Esophagus squamous epithelium (tissue), 5 donors: Measurements from ENCODE around the gene C4A. TPM values are rescaled to one million over a fixed set of nuclear protein-coding genes. Genes with fewer than 3 reads are reported as not detected.

Experiments
- DNase-seq: peaks from one replicate; lab custom pipeline; 2025; lab: John Stamatoyannopoulos, UW
- H3K27ac ChIP-seq, 4 donors: fragments of 200-600 bp; sonication (generic); one replicate each; pipeline ENCODE4 v1.5.1; 2016 to 2019; ENCODE audit warnings: mild to moderate bottlenecking in 1 of 4
- H3K27me3 ChIP-seq, 4 donors: fragments of 200-600 bp; sonication (generic); 1 replicate in 3 of 4; 2 replicates in 1 of 4; pipeline versions ENCODE4 v1.5.1 to v1.6.0; 2017 to 2021; ENCODE audit warnings: antibody characterized with exemption in 1 of 4
- H3K36me3 ChIP-seq, 3 donors: fragments of 200-600 bp; sonication (generic); one replicate each; pipeline ENCODE4 v1.5.1; 2016 to 2019
- H3K4me1 ChIP-seq, 3 donors: fragments of 200-600 bp; sonication (generic); one replicate each; pipeline ENCODE4 v1.5.1; 2017 to 2019
- H3K4me3 ChIP-seq, 4 donors: fragments of 200-600 bp; sonication (generic); 1 replicate in 3 of 4; 2 replicates in 1 of 4; pipeline ENCODE4 v1.5.1; 2016 to 2019; ENCODE audit warnings: mild to moderate bottlenecking in 2 of 4, moderate library complexity in 1 of 4
- H3K9me3 ChIP-seq, 3 donors: fragments of 200-600 bp; sonication (generic); one replicate each; pipeline ENCODE4 v1.5.1; 2016 to 2019
- CTCF ChIP-seq, 6 experiments: fragments of 450-650 bp in 4 of 6; fragments of 200-600 bp in 2 of 6; sonication (generic) in 2 of 6; IDR thresholded peaks; one replicate each; pipeline ENCODE4 v1.5.1; 2016 to 2019; ENCODE audit warnings: antibody characterized with exemption in 6 of 6, mild to moderate bottlenecking in 4 of 6, moderate library complexity in 4 of 6
- POLR2A ChIP-seq, 4 donors: fragments of 450-650 bp; IDR thresholded peaks; one replicate each; pipeline ENCODE4 v1.6.1; 2017; ENCODE audit warnings: antibody characterized with exemption in 4 of 4, mild to moderate bottlenecking in 4 of 4, moderate library complexity in 3 of 4
- WGBS, 2 donors: methylation state at CpG; one replicate each; pipeline ENCODE4 v1.1.5; 2018; 5-methylcytosine and 5-hydroxymethylcytosine counted together
- intact Hi-C: fragments of 100-400 bp; cut with DNase I; formaldehyde crosslinking; loops from one replicate; pipeline ENCODE4 v1.15.0; 2022
- total RNA-seq, 4 donors: library from RNA; depleted of rRNA; stranded (reverse); fragments of >200 nt; gene quantifications; one replicate each; pipeline ENCODE4 v1.1.0, GENCODE V29; 2016
- donor health status: DM: yes; HTN: yes; CAD: no.

C4A gene
- total RNA-seq, 4 donors from 2014 or later = 2.0 to 11.8 (median 5.2) TPM

GRCh38 chr6:31949926-31950548 lies 31.8 kb upstream of the C4A start:
- 84 to 87% methylated on average over 6 to 7 of the region's 7 CpGs for WGBS, 2 donors
- Histone ChIP-seq H3K36me3 (peaks cover 12 to 49% (median 19%) of the 10 kb centered on the region in 3 donors), H3K27ac (no peak overlapping the region)

GRCh38 chr6:31952140-31952805 lies 29.6 kb upstream of the C4A start:
- DNase-seq = no peak
- intact Hi-C loops = loop anchor here (5.0 kb wide), 1 partner anchor 50 kb away; the partner anchor contains the start of gene ZBTB12
- no peaks in the 10 kb centered on the region for H3K27me3 ChIP-seq
- H3K9me3 ChIP-seq = no peaks in the 10 kb centered on the region
- peak overlapping the region in 2 of 4 donors; percentile 2 to 50 for H3K27ac ChIP-seq
- peak in 5 of 6 experiments; percentile 56 to 73 (median 61) for TF ChIP-seq CTCF (IDR thresholded peaks at IDR 0.05)
- no peak for TF ChIP-seq POLR2A (IDR thresholded peaks at IDR 0.05)
- 38 to 51% methylated on average over 5 of the region's 5 CpGs for whole genome bisulfite sequencing, 2 donors
- H3K4me3 ChIP-seq = no peak overlapping the region
- H3K4me1 ChIP-seq = peaks cover 0 to 2% (median 0%) of the 10 kb centered on the region in 3 donors
- H3K36me3 ChIP-seq = peaks cover 12 to 71% (median 38%) of the 10 kb centered on the region in 3 donors

More at GRCh38 chr6:31949926-31950548, 31.8 kb upstream of the C4A start:
- DNase-seq = no peak
- Histone ChIP-seq H3K4me3 (no peak overlapping the region), H3K4me1 (peaks cover 6 to 23% (median 16%) of the 10 kb centered on the region in 3 donors), H3K9me3 (no peaks in the 10 kb centered on the region), H3K27me3 (no peaks in the 10 kb centered on the region)
- TF ChIP-seq POLR2A (IDR thresholded peaks at IDR 0.05) (no peak), CTCF (IDR thresholded peaks at IDR 0.05) (no peak)
- intact Hi-C loops = loop anchor here (5.0 kb wide), 1 partner anchor 48 kb away; the partner anchor contains the start of gene ZBTB12

DNA sequence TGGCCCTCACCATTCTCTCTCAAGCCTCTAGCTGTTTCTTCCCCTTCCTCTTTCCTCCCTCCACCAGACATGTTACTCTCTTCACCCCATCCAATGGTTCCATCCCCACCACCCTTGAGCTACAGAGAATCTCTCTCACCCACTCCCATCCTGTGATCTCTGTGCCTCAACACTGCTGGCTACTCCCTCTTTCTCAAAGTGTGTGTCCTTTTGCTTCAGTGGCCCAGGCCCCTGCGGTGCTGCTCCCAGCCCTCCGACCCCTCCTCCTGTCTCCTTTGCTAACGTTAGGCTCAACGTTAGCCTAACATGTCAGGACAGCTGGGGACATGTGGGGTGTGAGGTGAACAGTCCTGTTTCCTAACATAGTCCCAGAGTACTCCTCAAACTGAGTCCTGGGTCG lies 29.0 kb upstream of the C4A start:
- no peak overlapping the region for H3K4me3 ChIP-seq
- 48 to 59% methylated on average over 5 of the region's 5 CpGs for WGBS, 2 donors
- H3K27ac ChIP-seq = peak overlapping the region in 2 of 4 donors; percentile 2 to 50
- no peaks in the 10 kb centered on the region for H3K27me3 ChIP-seq
- TF ChIP-seq POLR2A (IDR thresholded peaks at IDR 0.05) (no peak), CTCF (IDR thresholded peaks at IDR 0.05) (no peak)
- H3K9me3 ChIP-seq = no peaks in the 10 kb centered on the region
- intact Hi-C loops = loop anchor here (5.0 kb wide), 1 partner anchor 51 kb away; the partner anchor contains the start of gene ZBTB12
- peaks cover 12 to 73% (median 38%) of the 10 kb centered on the region in 3 donors for H3K36me3 ChIP-seq
- peaks cover 3 to 8% (median 4%) of the 10 kb centered on the region in 3 donors for H3K4me1 ChIP-seq
- no peak for DNase-seq

- Histone ChIP-seq H3K27me3 (no peaks in the 10 kb centered on the region), H3K36me3 (peaks cover 12 to 73% (median 38%) of the 10 kb centered on the region in 3 donors), H3K4me1 (peaks cover 12 to 19% (median 14%) of the 10 kb centered on the region in 3 donors), H3K27ac (no peak overlapping the region), H3K4me3 (no peak overlapping the region), H3K9me3 (no peaks in the 10 kb centered on the region)
- TF ChIP-seq POLR2A (IDR thresholded peaks at IDR 0.05) (no peak), CTCF (IDR thresholded peaks at IDR 0.05) (no peak)
- intact Hi-C loops = loop anchor here (5.0 kb wide), 1 partner anchor 52 kb away; the partner anchor contains the start of gene ZBTB12
- DNase-seq = no peak
- WGBS, 2 donors = 94 to 98% methylated on average over 26 to 27 of the region's 28 CpGs
These were observed 27.3 kb upstream of the C4A start for GRCh38 chr6:31954511-31954910.

DNA sequence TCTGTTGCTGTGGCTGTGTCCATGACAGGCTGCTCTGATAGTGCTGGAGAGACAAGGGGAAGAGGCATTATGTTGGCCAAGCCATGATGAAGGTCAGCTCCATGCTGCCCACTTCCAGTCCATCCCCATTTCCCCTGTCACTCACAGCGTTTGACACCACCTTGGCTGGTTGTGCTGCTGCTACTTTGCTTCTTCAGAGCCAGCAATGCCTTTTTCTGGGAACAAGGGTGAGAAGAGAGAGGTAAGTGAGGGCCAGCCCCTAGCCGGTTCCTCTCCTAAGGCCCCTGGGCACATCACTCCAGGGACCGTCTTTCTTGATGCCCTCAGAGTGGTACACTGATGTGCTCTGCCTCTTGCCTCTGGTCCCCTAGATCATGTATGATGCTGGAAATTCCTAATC lies 25.1 kb upstream of the C4A start:
- WGBS, 2 donors = 84 to 97% methylated on average over 3 of the region's 3 CpGs
- H3K27ac ChIP-seq = no peak overlapping the region
- peaks cover 15 to 28% (median 18%) of the 10 kb centered on the region in 3 donors for H3K4me1 ChIP-seq
- TF ChIP-seq CTCF (IDR thresholded peaks at IDR 0.05) = no peak
- TF ChIP-seq POLR2A (IDR thresholded peaks at IDR 0.05) = no peak
- H3K9me3 ChIP-seq = no peaks in the 10 kb centered on the region
- DNase-seq = no peak
- H3K4me3 ChIP-seq = no peak overlapping the region
- no peaks in the 10 kb centered on the region for H3K27me3 ChIP-seq
- H3K36me3 ChIP-seq = peaks cover 13 to 73% (median 47%) of the 10 kb centered on the region in 3 donors
- intact Hi-C loops = no loop called here
